Stimulated activated CD4-positive, alpha-beta T cell treated with anti-CD3 and anti-CD28 coated beads, Interleukin-4, amount 100 ng/mL, for 4 hours (primary cell): ENCODE results near the gene PSEN1.
"Not testable (repeated sequence)": the region's sequence is repeated elsewhere in the genome, so short reads cannot be mapped to it uniquely, and the experiment has no call there.

Source experiments
- DNase-seq, 2 experiments: peaks; one replicate each; pipeline ENCODE4 v3.0.0-alpha.2; 2020

Gene PSEN1

GRCh38 chr14:73168274-73168673 lies 32.0 kb downstream of the PSEN1 start:
- DNase-seq, result no peak

- DNase-seq, result no peak
Measured at GRCh38 chr14:73168691-73169090, 32.4 kb downstream of the PSEN1 start.

DNA sequence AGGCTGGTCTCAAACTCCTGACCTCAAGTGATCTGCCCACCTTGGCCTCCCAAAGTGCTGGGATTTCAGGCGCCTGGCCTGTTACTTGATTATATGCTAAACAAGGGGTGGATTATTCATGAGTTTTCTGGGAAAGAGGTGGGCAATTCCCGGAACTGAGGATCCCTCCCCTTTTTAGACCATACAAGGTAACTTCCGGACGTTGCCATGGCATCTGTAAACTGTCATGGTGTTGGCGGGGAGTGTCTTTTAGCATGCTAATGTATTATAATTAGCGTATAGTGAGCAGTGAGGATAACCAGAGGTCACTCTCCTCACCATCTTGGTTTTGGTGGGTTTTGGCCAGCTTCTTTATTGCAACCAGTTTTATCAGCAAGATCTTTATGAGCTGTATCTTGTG lies 33.5 kb downstream of the PSEN1 start:
- not testable (repeated sequence) for DNase-seq

GRCh38 chr14:73170686-73171085 lies 34.4 kb downstream of the PSEN1 start:
- DNase-seq, result no peak

DNA sequence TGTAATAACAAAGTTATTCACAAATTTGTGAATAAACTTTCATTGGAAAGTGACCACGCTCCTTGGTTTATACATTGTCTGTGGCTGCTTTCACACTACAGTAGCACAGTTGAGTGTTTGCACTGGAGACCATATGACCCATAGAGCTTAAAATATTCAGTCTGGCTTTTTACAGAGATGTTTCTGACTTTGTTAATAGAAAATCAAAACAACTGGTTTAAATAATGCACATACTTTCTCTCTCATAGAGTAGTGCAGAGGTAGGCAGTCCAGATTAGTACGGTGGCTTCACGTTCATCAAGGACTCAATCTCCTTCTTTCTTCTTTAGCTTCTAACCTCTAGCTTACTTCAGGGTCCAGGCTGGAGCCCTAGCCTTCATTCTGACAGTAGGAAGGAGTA lies 36.2 kb downstream of the PSEN1 start:
- no peak for DNase-seq

DNA sequence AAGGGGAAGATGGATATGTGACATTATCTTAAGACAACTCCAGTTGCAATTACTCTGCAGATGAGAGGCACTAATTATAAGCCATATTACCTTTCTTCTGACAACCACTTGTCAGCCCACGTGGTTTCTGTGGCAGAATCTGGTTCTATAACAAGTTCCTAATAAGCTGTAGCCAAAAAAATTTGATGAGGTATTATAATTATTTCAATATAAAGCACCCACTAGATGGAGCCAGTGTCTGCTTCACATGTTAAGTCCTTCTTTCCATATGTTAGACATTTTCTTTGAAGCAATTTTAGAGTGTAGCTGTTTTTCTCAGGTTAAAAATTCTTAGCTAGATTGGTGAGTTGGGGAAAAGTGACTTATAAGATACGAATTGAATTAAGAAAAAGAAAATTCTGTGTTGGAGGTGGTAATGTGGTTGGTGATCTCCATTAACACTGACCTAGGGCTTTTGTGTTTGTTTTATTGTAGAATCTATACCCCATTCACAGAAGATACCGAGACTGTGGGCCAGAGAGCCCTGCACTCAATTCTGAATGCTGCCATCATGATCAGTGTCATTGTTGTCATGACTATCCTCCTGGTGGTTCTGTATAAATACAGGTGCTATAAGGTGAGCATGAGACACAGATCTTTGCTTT lies 36.9 kb downstream of the PSEN1 start:
- DNase-seq, result no peak

- no peak for DNase-seq
Measured at GRCh38 chr14:73176685-73177084, 40.4 kb downstream of the PSEN1 start.

DNA sequence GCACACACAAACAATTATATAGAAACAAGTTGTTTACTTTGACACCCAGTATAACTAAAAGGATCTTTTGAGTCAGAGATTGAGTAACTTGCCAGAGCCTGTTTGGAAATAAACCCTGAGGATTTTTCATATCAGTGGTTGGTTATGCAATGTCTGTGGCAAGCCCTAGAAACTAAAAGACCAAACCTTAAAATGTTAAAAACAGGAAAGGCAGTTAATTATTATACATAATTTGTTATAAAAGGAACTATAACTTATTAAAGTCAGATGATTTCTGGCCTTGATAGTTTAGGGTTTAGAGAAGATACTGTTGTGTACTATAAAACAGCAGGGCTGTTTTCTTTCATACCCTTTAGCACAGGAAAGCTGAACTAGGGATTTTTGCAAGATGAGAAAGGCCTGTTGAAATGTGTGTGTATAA lies 44.1 kb downstream of the PSEN1 start:
- DNase-seq, result no peak

DNA sequence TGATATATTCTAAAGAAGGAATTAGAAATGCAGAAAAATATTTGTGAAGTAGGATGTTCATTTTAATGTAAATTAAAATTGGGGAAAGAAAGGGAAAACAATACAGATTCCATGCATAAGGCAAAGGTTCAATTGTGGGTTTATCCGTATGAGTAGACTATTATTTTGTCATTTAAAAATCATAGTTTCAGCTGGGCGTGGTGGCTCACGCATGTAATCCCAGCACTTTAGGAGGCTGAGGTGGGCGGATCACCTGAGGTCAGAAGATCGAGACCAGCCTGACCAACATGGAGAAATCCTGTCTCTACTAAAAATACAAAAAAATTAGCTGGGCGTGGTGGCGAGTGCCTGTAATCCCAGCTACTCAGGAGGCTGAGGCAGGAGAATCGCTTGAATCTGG lies 44.7 kb downstream of the PSEN1 start:
- DNase-seq, result not testable (repeated sequence)

DNA sequence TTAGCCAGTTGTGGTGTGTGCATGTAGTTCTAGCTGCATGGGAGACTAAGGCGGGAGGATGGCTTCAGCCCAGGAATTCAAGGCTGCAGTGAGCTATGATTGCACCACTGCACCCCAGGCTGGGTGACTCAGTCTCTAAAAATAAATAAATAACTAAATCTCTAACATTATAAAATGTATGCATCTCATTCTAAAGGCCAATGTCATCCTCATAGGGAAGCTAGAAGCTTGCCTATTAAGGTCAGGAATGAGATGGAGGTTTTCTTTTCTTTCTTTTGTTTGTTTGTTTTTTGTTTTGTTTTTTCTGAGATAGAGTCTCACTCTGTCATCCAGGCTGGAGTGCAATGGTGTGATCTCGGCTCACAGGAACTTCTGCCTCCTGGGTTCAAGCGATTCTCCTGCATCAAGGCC lies 52.2 kb downstream of the PSEN1 start:
- DNase-seq, result no peak

- DNase-seq, result no peak
Measured at GRCh38 chr14:73189651-73190050, 53.3 kb downstream of the PSEN1 start.

DNA sequence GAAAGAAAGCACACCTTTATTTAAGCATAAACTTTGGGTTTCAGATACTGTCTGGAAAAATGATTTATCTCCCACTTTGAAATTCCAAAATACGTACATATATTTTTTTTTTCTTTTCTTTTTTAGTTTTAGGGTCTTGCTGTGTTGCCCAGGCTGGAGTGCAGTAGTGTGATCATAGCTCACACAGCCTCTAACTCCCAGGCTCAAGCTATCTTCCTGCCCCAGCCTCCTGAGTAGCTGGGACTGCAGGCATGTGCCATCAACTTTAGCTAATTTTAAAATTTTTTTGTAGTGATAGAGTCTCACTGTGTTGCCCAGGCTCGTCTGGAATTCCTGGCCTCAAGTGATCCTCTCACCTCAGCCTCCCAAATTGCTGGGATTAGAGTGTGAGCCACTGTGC lies 55.1 kb downstream of the PSEN1 start:
- no peak for DNase-seq

DNA sequence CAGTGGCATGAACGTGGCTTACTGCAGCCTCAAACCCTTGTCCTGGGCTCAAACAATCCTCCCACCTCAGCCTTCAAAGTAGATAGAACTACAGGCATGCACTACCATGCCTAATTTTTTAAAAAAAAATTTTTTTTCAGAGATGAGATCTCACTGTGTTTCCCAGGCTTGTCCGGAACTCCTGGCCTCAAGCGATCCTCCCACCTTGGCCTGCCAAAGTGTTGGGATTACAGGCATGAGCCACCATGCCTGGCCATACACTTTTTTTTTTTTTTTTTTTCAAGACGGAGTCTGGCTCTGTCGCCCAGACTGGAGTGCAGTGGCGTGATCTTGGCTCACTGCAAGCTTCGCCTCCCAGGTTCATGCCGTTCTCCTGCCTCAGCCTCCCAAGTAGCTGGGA lies 58.0 kb downstream of the PSEN1 start:
- DNase-seq, result not testable (repeated sequence)

DNA sequence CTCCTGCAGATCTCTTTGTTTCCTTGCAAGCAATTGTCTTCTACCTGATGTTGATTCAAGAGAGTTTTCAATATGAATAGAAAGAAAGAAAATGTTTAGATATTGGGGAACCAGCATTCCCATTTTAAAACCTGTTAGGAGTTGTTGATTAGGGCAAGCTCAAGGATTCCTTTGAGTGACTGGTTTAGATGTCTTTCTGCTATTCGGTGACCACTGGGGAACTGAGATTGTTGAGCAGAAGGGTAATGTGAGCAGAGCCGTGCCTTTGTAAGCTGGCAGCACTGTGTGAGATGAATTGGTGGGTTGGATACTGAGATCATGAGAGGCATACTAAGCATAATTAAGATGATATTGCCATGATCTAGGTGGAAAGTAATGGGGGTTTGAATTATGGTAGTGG lies 61.9 kb downstream of the PSEN1 start:
- no peak for DNase-seq

GRCh38 chr14:73203527-73203926 lies 67.2 kb downstream of the PSEN1 start:
- no peak for DNase-seq

DNA sequence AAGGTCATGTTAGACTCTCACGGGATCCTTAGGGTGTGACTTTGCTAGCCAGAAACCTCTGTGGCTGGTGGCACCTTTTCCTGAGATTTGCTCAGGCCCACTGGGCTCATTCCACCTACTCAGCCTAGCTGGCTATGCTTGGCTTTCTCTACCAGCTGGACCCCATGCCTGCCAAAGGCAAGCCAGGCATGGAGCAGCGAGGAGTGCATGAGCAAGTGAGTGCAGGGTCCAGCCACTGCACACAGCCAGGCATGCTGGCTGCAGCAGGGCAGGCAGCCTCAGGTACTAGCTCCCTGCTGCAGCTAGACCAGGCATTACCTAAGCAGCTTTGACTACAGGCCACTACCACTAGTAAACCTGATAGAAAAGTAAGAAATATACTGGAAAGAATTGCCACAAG lies 71.3 kb downstream of the PSEN1 start:
- no peak for DNase-seq

DNA sequence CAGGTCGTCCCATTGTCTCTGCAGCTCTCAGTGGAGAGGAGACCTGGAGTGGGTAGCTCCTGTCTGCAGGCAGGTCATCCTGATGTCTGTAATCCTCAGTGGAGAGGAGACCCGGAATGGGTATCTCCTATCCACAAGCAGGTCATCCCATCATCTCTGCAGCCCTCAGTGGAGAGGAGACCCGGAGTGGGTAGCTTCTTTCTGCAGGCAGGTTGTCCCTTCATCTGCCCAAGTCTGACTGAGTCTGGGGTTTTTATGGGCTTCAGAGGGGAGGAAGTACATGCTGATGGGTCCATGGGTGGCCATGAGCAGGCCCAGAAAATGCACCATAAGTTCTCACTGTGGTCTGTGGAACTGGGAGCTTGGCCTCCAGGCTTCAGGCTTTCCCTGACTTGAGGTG lies 72.1 kb downstream of the PSEN1 start:
- no peak for DNase-seq

DNA sequence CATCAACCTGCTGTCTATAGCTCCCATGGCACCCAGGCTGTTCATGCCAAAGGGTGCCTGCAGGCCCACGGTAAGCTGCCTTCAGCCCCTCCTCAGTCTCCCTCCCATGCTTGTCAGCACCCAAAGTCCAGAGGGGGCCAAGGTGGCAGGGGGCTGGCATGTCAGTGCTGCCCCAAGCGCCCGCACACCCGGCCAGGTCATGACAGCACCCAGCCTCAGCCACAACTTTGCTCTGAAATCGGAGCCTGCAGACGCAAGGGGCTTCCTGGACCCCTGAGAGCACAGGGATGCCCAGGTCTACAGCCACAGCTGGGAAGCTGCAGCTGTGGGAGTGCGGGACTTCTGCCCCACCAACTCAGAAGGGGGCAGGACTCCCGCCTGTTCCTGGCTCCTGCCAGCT lies 72.5 kb downstream of the PSEN1 start:
- DNase-seq, result no peak

DNA sequence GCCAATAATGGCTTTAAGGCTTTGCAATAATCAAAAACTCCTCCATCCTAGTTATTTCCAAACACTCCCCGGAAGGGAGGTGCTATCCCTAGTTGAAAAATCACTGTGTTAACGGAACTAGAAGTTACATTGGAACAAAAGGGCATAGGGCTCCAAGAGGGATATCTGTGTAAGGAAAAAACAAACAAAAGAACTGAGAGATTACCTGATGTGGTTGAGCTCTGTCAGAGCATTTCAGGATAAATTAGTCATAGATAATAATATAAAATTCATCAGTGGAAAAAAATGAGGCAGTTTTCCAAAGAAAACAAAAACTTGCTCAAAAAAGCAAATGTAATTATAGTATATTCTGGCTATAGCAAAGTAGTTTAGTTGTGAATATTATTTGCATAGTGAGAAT lies 73.6 kb downstream of the PSEN1 start:
- DNase-seq, result no peak

- DNase-seq, result no peak
Measured at GRCh38 chr14:73211251-73212040, 75.1 kb downstream of the PSEN1 start.

- DNase-seq, result no peak
Measured at GRCh38 chr14:73216030-73216429, 79.7 kb downstream of the PSEN1 start.

- no peak for DNase-seq
Measured at GRCh38 chr14:73217411-73217810, 81.1 kb downstream of the PSEN1 start.

GRCh38 chr14:73220061-73220460 lies 83.8 kb downstream of the PSEN1 start:
- DNase-seq, result no peak

DNA sequence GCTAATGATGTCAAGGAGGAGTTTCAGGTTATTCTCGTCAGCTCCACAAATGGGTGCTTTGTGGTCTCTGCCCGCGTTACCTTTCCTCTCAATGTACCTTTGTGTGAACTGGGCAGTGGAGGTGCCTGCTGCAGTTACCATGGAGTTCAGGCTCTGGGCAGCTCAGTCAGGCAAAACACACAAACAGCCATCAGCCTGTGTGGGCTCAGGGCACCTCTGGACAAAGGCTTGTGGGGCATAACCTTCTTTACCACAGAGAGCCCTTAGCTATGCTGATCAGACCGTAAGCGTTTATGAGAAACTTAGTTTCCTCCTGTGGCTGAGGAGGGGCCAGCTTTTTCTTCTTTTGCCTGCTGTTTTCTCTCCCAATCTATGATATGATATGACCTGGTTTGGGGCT lies 84.3 kb downstream of the PSEN1 start:
- no peak for DNase-seq

- no peak for DNase-seq
Measured at GRCh38 chr14:73221945-73222344, 85.6 kb downstream of the PSEN1 start.
